Urothelium cell line (cell line): ENCODE results near the gene TSPEAR.

ENCODE experiments used
- DNase-seq: peaks from one replicate; pipeline ENCODE4 v3.0.0; 2011; ENCODE audit warnings: low spot score, mixed read lengths
- FAIRE-seq: peaks from 2 replicates; lab custom pipeline; 2011; peaks lifted over from hg19 to GRCh38; lab: Jason Lieb, UNC

Gene TSPEAR

DNA sequence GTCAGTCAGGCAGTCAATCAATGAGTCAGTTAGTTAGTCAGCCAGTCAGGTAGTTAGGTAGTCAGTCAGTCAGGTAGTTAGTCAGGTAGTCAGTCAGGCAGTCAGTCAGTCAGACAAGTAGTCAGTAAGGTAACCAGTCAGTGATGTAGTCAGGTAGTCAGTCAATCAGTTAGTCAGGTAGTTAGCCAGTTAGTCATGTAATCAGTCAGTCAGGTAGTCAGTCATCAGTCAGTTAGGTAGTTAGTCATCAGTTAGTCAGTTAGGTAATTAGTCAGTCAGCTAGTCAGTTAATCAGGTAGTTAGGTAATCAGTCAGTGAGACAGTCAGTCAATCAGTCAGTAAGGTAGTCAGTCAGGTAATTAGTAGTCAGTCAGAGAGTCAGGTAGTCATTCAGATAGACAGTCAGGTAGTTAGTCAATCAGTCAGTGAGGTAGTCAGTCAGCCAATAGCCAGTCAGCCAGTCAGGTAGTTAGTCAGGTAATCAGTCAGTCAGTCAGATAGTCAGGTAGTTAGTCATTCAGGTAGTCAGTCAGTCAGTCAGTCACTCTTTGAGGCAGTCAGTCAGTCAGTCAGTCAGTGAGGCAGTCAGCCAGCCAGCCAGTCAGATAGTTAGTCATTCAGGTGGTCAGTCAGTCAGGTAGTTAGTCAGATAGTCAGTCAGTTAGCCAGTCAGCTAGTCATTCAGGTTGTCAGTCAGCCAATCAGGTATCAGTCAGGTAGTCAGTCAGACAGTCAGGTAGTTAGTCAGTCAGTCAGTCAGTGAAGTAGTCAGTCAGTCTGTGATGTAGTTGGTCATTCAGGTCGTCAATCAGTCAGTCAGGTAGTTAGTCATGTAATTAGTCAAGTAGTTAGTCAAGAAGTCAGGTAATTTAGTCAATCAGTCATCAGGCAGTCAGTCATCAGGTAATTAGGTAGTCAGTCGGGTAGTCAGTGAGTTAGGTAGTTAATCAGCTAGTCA is 186.7 kb downstream of the TSPEAR start:
- no peak for DNase-seq
- FAIRE-seq: peak; percentile 23

GRCh38 chr21:44523567-44524413 is 187.6 kb downstream of the TSPEAR start:
- DNase-seq (no peak), FAIRE-seq (peak; percentile 86)

GRCh38 chr21:44522753-44523204 is 188.6 kb downstream of the TSPEAR start:
- FAIRE-seq: no peak
- DNase-seq: no peak

DNA sequence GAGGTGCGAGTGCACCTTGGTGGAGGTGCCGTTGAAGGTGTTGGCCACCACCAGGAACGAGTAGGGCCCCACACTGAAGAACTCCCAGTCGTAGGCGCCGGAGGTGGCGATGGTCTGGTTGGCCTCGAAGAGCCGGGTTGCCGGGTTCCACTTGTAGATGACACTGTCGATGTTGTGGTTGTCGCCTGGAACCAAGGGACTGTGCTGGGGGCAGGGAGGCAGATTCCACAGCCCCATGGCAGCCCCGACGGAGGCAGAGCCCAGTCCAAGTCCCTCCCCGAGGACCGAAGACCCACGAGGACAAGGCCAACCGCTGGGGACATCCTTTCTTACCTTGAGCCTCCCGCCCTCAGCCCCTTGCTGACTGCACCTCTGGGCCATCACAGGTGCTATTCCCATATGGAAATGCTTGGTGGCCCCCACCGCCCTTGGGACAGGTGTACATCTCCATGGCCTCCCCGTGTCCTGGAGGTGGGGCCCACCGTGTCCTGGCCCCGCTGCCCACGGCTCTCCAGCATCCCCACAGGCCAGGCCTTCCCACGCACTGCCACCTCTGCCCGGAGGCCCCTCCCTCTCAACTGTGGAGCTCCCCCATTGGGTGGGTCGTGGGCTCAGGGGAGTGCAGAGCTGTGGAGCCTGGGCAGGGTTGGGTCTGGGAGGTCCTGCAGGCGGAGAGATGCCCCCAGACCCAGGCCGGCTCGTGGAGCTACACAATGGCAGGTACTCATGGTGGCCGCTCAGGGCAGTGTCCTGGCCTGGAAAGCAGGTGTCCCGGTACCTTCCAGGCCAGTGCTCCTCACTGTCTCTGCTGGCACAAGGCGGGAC is 189.2 kb downstream of the TSPEAR start:
- DNase-seq: no peak
- no peak for FAIRE-seq

DNA sequence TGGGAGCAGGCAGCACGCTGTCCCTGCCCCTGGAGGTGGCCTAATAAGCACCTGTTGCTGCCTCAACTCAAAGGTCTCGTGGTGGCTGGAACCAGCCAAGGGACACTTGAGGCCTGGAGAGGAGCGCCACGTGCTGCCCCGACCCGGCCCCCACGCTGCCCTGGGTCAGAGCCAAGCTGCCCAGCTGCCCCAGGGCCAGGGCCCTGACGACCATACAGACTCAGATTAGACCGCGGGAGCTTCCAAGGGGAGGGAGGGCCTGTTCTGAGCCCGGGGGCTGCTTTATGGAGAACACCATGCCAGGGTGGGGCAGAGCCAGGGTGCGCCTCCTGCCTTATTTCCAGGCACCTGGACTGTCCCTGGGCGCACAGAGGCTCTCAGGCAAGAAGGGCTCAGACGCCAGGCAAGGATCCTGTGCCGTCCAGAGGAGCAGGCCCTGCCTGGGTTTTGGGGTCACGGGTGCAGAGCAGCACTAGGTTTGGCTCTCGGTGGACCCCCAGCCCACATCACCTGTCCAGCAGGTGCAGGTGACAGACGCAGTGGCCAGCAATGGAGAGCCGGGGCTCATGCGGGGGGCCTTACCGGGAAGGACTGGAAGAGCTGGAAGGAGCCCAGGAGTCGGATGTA is 190.0 kb downstream of the TSPEAR start:
- no peak for DNase-seq
- no peak for FAIRE-seq

DNA sequence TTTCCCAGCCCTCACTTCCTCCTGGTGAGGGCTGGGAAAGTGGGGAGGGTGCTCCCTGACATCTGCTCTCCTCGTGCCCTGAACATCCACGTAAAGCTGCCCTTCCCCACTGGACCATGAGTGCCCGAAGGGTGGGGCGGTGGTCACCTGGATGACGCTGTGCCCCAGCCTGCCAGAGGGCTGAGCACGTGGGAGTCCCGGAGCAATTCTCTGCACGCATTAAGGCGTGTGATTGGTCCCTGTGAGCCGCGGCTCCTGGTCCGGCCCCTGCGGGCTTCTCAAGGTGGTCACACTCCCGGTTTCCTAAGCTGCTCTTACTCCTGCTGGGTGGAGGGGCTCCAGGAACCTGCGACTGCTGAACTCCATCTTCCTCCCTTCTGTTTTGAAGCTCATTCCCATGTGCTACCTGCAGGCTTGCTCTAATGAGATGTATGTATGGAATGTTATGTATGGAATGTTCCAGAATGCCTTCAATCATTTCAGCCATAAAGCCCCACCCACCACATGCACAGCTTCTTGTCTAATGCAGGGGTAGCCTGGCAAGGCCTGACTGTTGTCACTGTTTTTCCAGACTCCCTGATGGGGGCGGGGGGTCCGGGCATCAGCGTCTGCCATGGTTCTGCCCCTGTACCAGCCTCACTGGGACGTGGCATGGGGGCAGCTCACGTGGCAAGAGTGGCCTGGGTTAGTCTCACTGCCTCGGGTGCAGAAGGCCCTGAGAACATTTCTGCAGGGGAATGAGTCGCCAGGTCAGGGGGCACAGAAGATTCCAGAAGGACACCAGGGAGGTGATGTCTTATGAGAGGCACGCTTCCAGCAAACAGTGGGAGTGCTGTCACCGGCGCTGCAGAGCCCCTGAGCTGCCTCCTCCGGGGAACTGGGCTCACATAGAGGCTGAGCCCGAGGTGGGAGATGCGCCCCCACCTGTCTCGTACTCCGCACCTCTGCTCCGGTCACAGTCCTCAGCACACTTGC is 190.8 kb downstream of the TSPEAR start:
- FAIRE-seq: no peak

GRCh38 chr21:44519346-44520325 is 191.7 kb downstream of the TSPEAR start:
- no peak for FAIRE-seq
- no peak for DNase-seq

More for the DNA sequence above, 190.8 kb downstream of the TSPEAR start:
- no peak for DNase-seq

DNA sequence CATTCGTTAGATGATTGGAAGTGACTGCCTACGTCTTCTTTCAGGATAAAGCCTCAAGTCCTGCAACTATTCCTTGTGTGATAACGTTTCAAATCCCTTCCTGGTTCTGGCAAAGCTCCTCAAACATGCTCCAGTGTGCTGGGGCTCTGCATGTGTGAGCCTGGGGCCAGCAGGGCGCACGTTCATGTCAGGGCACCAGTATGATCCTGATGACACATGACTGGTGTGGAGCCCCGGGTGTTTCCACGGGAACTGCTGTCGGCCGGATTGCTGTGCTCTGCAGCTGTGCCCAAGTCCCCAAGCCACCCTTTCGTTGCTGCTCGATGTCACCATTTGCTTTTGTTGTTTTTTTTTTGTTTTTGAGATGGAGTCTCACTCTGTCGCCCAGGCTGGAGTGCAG is 192.7 kb downstream of the TSPEAR start:
- FAIRE-seq (no peak), DNase-seq (no peak)

GRCh38 chr21:44517175-44517899 is 194.0 kb downstream of the TSPEAR start:
- peak; percentile 88 for FAIRE-seq

GRCh38 chr21:44516828-44517174 is 194.6 kb downstream of the TSPEAR start:
- no peak for FAIRE-seq
- DNase-seq: no peak

More at GRCh38 chr21:44517175-44517899, 194.0 kb downstream of the TSPEAR start:
- peak; percentile 74 for DNase-seq

DNA sequence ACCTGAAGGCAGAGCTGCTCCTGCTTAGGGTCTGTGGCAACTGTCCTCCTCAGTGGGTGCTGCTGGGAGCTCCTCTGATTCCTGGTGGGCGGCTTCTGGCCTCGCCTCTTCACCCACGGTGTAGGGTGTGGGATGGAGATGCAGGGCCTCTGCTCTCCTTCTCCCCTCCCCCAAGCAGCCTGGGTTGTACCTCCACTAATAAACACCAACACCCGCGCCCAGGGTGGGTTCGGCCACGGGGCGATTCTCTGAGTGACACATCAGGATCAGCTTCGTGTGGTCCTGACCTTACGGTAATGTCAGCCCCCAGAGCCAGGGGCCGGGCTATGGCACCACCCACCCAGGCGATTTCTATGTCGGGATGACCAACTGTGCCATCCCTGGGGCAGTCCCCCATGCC is 195.0 kb downstream of the TSPEAR start:
- FAIRE-seq (no peak), DNase-seq (no peak)

DNA sequence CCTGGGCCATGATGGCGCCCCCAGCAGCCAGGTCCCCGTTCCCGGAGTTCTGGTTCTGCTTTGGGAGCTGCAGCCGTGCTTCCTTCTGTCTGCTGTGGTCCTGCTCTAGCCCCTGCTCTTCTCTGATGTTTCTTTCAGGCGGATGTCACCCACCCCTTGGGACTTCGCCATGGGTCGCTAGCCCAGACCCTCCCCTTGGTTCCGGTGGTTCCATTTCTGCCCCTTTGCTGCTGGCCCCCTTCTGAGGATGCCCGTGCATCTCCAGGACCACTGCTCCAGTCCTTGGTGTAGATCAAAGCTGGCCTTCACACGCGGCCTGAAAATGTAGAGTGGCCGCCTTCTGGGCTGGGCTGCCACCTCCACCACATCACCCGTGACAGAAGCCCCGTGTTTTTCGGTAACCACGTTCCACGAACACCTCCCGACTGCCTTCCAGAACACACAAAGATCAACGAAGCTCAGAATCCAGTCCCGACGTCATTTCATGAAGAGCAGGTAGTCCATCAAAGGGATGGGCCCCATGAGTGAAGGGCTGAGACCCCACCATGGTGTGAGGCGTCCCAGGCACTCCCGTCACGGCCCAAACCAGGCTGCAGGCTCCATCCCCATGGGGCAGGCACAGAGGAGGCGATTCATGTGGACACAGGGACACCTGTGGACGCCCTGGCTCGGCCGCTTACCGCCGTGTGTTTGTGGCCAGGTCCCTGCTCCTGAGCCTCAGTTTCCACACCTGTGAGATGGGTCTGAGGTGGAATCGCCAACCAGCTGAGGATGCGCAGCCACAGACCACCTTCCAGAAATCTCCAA is 195.8 kb downstream of the TSPEAR start:
- no peak for FAIRE-seq

GRCh38 chr21:44514746-44515358 is 196.5 kb downstream of the TSPEAR start:
- no peak for DNase-seq
- no peak for FAIRE-seq

More for the DNA sequence above, 195.8 kb downstream of the TSPEAR start:
- no peak for DNase-seq

DNA sequence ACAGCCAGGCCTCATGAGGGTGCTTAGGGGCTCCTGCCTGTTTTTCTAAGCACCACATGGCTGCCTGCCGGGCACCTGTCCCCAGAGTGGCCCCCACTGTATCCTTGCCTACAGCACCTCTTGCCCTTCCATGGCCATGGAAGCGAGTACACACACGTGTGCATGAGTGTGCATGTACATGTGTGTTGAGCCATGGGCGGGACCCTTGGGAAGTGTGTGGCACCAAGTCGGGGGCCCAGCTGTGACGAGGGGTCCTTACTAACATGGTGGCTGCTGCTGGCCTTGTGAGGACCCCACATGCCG is 197.2 kb downstream of the TSPEAR start:
- DNase-seq (no peak), FAIRE-seq (no peak)

GRCh38 chr21:44513389-44514217 is 197.8 kb downstream of the TSPEAR start:
- no peak for FAIRE-seq
- DNase-seq: no peak
